Hematopoietic multipotent progenitor cell (in vitro differentiated cells): ENCODE measurements around the gene PXK. TPM values are rescaled to one million over a fixed set of nuclear protein-coding genes. Genes with fewer than 3 reads are reported as not detected.
"Not testable (repeated sequence)": the region's sequence is repeated elsewhere in the genome, so short reads cannot be mapped to it uniquely, and the experiment has no call there.

Experiments used
- DNase-seq, 3 donors: peaks; one replicate each; pipeline ENCODE4 v3.0.0-alpha.2; 2011 to 2015; ENCODE audit warnings: low read depth in 2 of 3, low spot score in 2 of 3
- total RNA-seq: library from RNA; depleted of rRNA; stranded (reverse); fragments of >200 nt; gene quantifications from one replicate; pipeline ENCODE4 v1.2.3, GENCODE V29; 2012

PXK gene
- total RNA-seq, 1 donor = 17.0 TPM

- DNase-seq = no peak
Observed at GRCh38 chr3:58411851-58412830, 79.4 kb downstream of the PXK start.

- DNase-seq = peak in 2 of 3 donors; percentile 64 to 87
Observed at GRCh38 chr3:58414538-58415197, 82.0 kb downstream of the PXK start.

GRCh38 chr3:58416191-58416590 lies 83.5 kb downstream of the PXK start:
- DNase-seq = no peak

GRCh38 chr3:58417075-58417474 lies 84.4 kb downstream of the PXK start:
- DNase-seq = no peak

GRCh38 chr3:58418227-58418626 lies 85.5 kb downstream of the PXK start:
- no peak for DNase-seq

- DNase-seq = no peak
Observed at GRCh38 chr3:58419780-58420507, 87.3 kb downstream of the PXK start.

- DNase-seq = no peak
Observed at GRCh38 chr3:58421004-58421403, 88.3 kb downstream of the PXK start.

GRCh38 chr3:58422756-58423325 lies 90.1 kb downstream of the PXK start:
- DNase-seq = peak in 1 of 3 donors; percentile 11

- DNase-seq = no peak
Observed at GRCh38 chr3:58424613-58425012, 91.9 kb downstream of the PXK start.

GRCh38 chr3:58425782-58426181 lies 93.1 kb downstream of the PXK start:
- no peak for DNase-seq

GRCh38 chr3:58427661-58428361 lies 95.1 kb downstream of the PXK start:
- no peak for DNase-seq

- DNase-seq = no peak
Observed at GRCh38 chr3:58429657-58430056, 97.0 kb downstream of the PXK start.

- DNase-seq = no peak
Observed at GRCh38 chr3:58432905-58433304, 100.2 kb downstream of the PXK start.

- peak; percentile 75 to 92 (median 92) for DNase-seq
Observed at GRCh38 chr3:58433400-58434167, 100.9 kb downstream of the PXK start, which contains the start of gene PDHB. Gene PDHB, minus strand, starts transcription at chr3:58433832. Its CDS starts 23 bp downstream, at chr3:58433809.

- no peak for DNase-seq
Observed at GRCh38 chr3:58434168-58434504, 101.4 kb downstream of the PXK start.

- DNase-seq = no peak
Observed at GRCh38 chr3:58434511-58434910, 101.8 kb downstream of the PXK start.

- no peak for DNase-seq
Observed at GRCh38 chr3:58434990-58435389, 102.3 kb downstream of the PXK start.

GRCh38 chr3:58437276-58437675 lies 104.6 kb downstream of the PXK start:
- DNase-seq = not testable (repeated sequence)

GRCh38 chr3:58440996-58441355 lies 108.3 kb downstream of the PXK start:
- DNase-seq = not testable (repeated sequence)
